HCT116 (cell line): Measurements from ENCODE around the gene LIMS2.

Experiments used
- CTCF ChIP-seq, 3 experiments: fragments of 200-600 bp in 1 of 3; sonication (generic) in 1 of 3; IDR thresholded peaks in 2 of 3; conservative IDR thresholded peaks in 1 of 3; 2 replicates each; pipeline ENCODE4 v1.5.1; 2012 to 2017; ENCODE audit warnings: low read depth in 2 of 3, low read length in 2 of 3, antibody characterized with exemption in 1 of 3, borderline replicate concordance in 1 of 3, control low read depth in 1 of 3, mild to moderate bottlenecking in 1 of 3, mixed read lengths in 1 of 3, mixed run types in 1 of 3, moderate library complexity in 1 of 3; ENCODE audit not compliant: insufficient read depth in 1 of 3
- MAX ChIP-seq: IDR thresholded peaks from 2 replicates; pipeline ENCODE4 v1.6.1; 2012
- POLR2AphosphoS5 ChIP-seq: IDR thresholded peaks from 2 replicates; pipeline ENCODE4 v1.6.1; 2011; ENCODE audit warnings: mild to moderate bottlenecking, low read depth, low read length, moderate library complexity
- ZFX ChIP-seq: fragments of 450-650 bp; IDR thresholded peaks from 2 replicates; pipeline ENCODE4 v1.6.1; 2017

GRCh38 chr2:127589358-127589757 is 86.0 kb downstream of the LIMS2 start:
- TF ChIP-seq POLR2AphosphoS5 (no peak), MAX (no peak), CTCF (IDR thresholded peaks at IDR 0.05 in 2 of 3, conservative IDR thresholded peaks at IDR 0.05 in 1 of 3; ENCODE audit: borderline replicate concordance in 1 of 3, insufficient read depth in 1 of 3, low read depth in 2 of 3, low read length in 2 of 3) (no peak), ZFX (no peak)
